GM18499 (cell line): ENCODE results near the gene POMP.

Source experiments
- ATAC-seq: cut with Tn5 transposase; IDR thresholded peaks from one replicate; pipeline ENCODE4 v1.9.1; 2021; ENCODE audit warnings: moderate number of reproducible peaks; ENCODE audit not compliant: insufficient read depth, unreplicated experiment

POMP gene, protein sequence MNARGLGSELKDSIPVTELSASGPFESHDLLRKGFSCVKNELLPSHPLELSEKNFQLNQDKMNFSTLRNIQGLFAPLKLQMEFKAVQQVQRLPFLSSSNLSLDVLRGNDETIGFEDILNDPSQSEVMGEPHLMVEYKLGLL

DNA sequence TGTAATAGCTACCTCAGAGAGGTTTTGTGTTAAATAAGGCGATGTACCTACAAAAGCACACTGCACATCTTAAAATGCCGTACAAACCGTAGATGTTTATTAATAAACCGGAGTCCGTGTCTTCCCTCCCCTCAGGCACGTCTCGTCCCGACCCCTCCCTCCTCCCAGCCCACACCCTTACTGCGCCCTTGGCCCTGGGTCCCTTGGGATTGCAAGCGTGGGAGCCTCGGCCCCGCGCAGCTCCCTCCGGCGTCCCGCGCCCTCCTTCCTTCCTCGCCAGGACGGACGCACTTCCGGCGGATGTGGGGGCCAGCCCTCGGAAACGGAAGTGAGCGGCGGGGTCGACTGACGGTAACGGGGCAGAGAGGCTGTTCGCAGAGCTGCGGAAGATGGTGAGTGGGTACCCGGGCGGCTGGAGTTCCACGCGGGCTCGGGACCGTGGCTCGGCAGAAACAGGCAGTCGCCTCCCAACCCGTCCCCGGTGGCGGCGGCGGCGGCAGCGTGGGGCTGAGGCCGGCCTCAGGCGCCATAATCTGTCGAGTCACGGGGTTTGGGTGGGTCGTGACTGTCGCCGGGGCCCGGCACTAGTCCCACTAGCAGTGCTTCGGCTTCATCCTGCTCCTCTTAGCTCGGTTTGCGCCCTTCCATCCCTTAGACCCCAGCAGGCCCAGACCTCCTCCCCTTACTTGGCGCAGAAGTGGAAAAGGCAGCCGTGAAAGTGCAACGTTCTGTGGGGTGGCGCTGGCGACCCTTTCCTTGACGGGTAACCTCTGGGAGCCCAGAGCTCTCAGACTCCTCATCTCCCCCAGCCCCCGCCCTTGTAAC, at the start of gene POMP:
POMP (plus strand) TSS at position 335 of the 825 bp plus-strand sequence; CDS start at position 390, 55 bp downstream.
- ATAC-seq, result peak; percentile 64

DNA sequence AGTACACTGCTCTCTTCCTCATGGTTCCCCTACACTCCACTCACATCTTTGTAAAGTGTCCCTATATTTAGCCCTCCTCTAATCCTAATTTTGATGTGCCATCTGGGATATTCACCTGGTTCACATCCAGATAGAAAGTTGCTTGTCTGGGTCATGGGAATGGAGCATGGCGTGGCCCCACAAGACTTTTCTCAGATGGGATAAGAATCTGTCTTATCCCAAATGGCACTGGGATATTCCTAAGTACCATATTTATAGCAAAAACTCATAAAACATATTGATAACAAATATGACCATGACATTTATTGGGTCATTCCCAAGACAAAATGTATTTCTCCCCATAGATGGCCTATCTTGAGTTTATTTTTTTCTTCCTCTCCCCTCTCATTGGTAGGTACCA, 49.5 kb upstream of the POMP start:
- ATAC-seq, result no peak

DNA sequence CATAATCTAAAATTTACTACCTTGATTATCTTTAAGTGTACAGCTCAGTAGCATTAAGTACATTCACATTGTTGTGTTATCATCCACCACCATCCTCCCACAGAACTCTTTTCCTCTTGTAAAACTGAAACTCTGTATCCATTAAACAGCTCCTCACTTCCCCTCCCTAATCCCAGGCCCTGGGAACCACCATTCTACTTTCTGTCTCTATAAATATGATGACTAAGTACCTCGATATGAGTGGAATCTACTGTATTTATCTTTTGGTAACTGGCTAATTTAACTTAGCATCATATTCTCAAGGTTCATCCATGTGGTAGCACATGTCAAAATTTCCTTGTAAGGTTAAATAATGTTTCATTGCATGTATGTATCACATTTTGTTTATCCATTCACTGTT, 49.0 kb upstream of the POMP start:
- ATAC-seq, result no peak

DNA sequence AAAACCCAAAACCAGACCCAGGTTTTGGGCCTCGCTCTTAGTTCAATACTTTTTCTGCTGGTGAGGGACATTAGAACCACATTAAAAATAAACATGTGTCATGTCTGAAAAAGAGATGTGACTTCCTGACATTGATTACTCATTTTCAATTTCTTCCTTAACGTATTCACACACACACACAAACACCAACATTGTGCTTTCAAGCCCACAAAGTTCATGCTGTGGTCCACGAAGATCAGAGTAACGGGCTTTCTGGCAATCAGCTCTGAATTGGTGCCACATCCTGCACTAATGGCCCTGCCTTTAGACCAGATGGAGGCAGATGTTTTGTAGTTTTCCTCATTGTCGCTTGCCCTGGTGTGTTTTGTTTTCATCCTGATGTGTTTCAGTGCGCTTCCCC, 47.9 kb upstream of the POMP start:
- ATAC-seq, result no peak

DNA sequence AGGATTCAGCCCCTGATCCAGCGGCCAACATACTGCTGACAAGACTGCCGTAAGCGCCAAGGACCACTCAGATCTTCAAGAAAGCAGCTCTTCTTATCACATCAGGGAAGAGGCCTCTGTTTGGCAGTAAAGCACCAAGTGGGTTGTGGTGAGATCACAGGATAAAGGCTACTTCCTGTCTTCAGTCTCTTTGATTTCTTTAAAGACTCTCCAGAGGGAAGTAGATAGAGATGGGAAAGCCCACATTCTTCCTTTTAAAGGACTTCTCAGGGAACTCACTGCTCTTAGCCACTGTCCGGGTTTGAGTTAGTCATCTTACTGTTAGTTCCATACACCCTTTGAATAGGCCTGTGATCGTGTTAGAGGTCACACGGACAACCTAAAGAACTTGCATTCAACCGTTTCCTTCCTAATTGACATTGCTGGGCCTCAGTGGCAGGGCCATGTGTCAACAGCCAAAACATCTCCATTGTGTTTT, 47.2 kb upstream of the POMP start:
- ATAC-seq, result no peak

DNA sequence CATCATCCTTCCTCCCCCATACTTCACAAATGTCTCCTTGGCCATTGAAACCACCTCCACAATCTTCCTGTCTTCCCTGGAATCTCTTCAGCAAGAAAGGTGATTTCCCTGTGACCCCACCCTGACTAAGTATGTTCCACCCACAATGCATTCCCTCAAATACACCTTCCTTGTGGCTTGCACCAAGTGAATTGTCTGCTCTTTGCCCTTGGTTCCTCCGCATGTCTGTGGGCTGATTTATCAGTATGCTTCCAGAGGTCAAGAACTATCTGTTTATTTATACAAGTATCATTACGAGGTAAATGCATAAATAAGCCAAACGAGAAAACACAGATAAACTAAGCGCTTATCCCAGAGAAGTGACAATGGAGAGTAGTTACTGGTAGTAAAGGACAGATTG, 45.4 kb upstream of the POMP start:
- ATAC-seq, result no peak

DNA sequence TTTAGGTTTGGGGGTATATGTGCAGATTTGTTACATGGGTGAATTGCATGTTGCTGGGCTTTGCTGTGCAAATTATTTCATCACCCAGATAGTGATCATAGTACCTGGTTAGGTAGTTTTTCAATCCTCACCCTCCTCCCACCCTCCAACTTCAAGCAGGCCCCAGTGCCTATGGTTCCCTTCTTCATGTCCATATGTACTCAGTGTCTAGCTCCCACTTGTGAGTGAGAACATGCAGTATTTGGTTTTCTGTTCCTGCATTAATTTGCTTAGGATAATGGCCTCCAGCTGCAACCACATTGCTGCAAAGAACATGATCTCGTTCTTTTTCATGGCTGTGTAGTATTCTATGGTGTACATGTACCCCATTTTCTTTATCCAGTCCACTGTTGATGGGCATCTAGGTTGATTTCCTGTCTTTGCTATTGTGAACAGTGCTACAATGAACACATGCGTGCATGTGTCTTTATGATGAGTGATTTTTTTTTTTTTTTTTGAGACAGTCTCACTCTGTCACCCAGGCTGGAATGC, 42.9 kb upstream of the POMP start:
- no peak for ATAC-seq

DNA sequence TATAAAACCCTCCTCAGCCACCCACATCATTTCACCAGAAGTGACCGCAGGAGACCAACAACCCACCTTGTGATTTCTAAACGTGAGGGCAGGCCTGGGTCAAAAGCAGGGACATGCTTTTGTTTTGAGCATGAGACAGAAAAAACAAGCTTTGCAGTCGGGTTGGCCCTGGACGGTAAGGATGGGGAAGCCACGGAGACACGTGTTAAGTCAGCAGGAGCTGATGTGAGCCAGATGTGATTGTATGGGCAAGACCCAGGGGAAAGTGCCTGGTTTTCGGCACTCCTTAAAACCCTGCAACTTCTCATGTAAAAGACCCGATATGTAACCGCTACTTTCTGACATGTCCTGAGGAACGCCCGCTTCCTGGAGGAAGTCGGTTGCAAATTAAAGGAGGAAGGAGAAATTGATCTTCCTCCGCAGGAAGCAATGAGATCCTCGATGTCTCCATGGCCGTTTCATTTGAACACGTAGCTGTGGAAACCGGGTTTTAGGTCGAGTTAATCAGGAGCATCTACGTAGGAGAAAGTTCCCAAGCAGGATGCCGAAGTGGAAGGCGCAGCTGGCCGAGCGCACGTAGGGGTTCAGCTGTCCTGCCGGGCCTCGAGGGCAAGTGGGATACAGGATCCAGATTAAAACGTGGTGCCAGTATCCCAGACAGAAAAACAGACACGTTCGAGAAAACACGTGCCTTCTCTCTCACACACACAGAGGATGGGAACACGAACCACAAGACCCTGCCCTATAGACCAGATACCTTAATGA, 40.5 kb upstream of the POMP start:
- ATAC-seq, result no peak

DNA sequence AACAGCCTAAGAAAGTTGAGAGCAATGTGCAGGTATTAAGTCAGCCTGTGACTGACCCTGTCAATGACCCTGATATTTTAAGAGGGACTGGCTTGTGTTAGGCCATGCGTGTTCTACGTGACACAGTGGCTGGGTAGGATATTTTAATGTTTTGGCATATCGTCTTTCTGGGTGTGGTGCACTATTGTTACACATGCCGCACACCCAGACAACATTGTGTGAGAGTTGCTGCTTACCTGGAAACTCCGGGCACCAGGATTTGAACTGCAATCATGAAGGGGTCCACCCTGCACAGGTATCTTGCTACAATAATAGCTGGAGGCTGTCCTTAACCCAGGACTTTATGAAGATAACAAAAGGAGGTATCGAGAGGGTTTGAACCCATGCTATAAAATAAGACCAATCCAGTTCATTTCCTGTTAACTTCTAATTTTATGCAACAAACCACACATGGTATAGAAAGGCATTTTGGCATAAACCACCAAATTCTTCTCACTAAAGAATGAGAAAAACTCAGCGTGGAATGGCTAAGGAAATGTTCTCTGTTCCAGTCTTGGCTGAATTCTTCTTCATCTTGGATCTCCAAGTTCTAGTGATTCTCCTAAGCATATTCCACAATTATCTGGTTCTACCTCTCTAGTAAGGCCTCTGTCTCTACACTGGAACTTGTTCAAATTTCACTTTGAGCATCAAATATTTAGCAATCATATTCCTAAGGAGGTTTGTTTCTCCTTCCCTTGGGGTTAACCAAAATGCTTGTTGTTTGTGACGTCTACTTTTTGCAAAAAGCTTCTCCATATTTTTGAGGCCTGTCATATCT, 38.7 kb upstream of the POMP start:
- no peak for ATAC-seq

DNA sequence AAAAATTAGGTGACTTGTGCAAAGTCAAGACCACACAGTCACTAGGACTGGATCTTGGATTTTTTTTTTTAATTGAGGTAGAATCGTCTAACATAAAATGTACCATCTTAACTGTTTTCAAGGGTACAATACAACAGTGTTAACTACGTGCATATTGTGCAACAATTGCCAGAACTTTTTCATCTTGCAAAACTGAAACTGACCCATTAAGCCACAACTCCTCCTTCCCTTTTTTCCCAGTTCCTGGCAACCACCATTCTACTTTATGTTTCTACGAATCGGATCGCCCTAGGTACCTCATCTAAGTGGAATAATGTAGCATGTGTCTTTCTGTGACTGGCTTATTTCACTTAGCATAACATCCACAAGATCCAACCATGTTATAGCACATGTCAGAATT, 37.5 kb upstream of the POMP start:
- no peak for ATAC-seq

DNA sequence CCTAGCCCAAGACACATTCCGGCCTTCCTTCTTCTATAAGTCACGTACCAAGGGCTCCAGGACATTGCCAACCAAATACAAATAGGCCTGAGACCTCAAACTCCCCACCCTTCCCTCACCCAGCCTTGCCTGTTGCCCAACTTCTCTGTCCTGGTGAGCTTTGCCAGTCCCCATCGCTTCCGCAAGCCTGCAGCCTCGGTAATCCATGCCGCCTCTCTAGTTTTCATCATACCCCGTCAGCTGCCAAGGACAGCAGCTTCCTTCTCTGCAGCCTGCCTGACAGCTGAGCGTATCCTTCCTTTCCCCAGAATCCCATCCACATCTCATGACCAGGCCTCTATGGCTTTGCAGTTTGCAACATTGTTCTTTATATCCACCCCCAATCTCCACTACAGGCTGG, 36.6 kb upstream of the POMP start:
- no peak for ATAC-seq

DNA sequence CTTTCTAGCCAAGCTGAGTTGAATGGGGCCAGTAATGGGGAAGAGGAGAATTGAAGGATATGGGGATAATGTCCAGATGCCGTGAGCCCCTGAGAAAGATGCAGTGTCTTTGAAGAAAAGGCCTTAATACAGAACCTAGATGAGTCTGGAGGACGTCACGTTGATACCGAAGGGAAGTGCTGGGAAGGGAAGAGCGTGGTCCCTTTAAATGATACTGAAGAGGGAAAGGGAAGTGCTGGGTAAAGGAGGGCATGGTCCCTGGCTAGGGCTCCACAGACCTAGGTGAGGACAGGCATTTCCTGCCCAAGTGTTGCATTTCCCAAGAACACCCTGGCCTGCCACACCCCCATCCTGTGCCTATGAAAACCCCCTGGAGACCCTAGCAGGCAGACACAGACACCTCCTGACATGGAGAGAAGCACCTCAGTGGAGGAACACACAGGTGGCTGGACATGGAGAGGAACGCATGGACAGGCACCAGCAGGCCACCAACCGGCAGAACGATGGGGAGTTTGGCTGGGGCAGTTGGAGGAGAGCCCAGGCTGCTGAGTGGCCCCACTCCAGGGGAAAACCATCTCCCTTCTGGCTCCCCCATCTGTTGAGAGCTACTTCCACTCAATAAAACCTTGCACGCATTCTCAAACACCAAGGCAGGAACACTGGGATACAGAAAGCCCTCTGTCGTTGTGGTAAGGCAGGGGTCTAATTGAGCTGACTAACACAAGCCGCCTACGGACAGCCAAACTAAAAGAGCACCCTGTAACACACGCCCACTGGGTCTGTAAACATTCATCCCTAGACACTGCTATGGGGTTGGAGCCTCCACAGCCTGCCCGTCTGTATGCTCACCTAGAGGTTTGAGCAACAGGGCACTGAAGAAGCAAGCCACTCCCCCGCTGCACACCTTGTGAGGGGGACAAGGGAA, 34.9 kb upstream of the POMP start:
- no peak for ATAC-seq

DNA sequence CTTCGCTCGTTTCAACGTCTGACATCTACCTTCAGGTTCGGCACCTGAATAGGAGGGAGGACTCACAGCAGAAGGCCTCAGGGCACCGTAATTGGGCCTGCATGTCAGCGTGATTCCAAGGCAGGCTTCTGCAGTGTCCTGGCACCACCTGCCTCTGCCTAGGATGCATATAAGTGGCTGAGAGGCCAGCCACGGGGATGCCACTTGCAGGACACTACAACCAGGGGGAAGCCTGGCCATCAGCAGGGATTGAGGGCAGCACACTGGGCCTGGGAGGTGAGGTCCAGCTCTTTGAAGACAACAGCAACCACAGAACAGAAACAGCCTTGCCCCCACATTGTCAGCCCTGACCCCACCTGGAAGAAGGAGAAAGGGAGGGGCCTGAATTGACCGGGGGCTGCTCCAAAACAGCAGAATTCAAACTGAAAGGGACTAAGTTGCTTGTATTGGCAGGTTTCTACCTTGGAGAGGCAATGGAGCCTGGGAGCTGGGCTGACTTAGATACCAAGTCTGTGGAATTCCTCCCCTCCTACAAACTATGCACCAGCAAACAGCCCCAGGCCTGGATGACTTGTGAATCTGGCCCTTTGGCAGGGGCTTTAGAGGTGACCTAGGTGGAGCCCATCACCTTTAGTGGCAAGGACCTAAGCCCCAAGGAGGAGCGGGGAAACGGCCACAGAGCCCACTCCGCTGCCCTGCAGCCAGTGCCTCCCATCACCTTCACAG, 34.1 kb upstream of the POMP start:
- ATAC-seq, result no peak

DNA sequence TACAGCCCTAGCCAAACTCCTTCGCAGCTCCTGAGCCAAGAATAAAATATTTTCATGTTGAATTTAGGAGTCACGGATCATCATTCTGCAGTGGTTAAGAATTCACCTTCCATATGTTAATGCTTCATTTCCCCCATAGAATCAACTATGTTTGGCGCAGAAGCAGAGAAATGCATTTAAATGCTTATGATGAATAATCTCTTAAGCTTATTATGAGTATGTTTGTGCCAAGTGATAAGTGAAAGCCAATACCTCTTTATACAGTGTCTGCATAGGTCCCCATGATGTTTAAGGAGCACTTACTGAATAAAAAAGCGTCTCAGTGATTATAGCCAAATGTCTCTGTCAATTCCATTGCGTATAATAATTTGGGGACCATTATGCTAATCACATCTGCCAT, 32.7 kb upstream of the POMP start:
- no peak for ATAC-seq

DNA sequence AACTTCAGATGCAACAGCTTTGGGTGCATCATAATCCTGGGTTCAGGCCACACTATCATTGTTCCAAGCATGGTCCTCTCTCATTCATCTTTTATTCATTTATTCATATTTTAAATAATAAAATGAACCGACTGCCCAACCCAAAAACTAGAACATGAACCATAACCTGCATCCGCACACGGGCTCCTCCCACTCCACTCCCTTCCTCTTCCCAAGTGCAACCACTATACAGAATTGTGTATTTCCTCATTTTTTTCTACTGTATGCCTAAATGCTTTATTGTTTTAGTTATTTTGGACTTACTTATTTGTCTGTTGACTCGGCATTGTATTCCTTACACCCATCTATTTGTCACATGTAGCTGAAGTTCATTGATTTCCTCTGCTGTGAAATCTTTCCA, 30.7 kb upstream of the POMP start:
- no peak for ATAC-seq

DNA sequence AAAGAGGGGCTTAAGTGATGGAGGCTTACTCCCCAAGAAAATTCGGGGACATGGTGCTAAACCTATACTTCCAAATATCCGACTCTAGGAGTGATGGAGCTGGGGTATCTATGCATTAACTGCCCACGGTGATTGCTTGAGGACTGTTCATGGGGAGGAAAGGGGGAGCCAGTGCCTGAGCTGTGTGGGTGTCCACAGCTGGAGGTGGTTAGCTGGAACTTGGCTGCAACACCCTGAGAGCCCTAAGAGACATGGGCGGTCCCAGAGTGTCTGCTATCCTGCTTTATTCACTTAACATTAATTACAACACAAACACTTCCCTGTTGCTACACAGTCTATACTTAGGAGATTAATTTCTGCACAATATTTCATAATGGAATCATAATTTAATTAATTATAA, 28.1 kb upstream of the POMP start:
- no peak for ATAC-seq

DNA sequence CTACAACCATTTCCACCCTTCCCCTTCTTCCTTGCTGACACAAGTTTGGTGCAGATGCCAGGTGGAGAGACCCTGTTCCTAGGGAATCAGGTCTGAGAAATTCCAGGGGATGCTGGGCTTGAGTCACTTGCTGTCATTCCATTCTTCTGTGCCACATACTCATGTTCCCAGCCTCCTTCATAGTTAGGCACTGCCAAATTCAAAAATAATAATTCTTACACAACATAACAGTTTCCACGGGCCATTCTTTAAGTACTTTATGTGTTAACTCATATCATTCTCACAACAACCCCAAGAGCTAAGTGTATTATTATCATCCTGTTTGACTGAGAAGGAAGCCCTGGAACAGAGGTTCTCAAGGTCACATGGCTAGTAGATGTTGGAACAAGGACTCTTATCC, 27.1 kb upstream of the POMP start:
- ATAC-seq, result no peak

DNA sequence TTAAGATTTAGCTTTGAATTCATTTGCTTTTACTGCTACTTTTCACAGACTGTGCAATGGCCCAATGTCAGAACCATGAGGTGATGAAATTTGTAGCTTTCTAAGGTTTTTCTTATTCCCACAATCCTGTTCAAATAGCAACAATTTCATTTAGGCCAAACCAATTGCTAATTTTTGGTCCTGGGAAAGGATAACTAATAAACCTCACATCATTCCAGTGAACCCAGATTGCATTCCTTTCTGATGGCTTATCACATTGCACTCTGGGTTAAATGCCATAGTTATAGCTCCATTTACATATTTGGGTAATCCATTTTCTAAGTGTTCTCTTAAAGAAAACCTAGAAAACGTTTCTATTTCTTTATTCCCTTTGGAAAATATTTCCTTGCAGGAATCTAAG, 22.9 kb upstream of the POMP start:
- ATAC-seq, result no peak
